H1 (cell line): ENCODE measurements around the gene SPIB. TPM values are rescaled to one million over a fixed set of nuclear protein-coding genes. Genes with fewer than 3 reads are reported as not detected.

Experiments
- KDM4A ChIP-seq: IDR thresholded peaks from one replicate; pipeline ENCODE4 v1.7.1; 2012; ENCODE audit warnings: low read depth, mild to moderate bottlenecking, moderate library complexity, low read length, inconsistent platforms; ENCODE audit not compliant: severe bottlenecking
- polyA plus RNA-seq, 7 experiments: library from polyadenylated mRNA; depleted of rRNA in 3 of 7; stranded (reverse) in 5 of 7; unstranded in 2 of 7; fragments of >200 nt in 5 of 7; fragments of 200-250 nt in 2 of 7; gene quantifications; 1 replicate in 5 of 7; 2 replicates in 1 of 7; 4 replicates in 1 of 7; pipeline versions ENCODE4 v1.2.1 to v1.2.3, GENCODE V29; 2011 to 2013; ENCODE audit warnings: missing spikeins in 2 of 7, mixed read lengths in 2 of 7
- total RNA-seq: library from RNA; stranded (reverse); fragmentation: NEBNext Ultra II Directional; extraction: Animal tissue kit (Norgen Biotek cat#: 25700); gene quantifications from 2 replicates; pipeline ENCODE4 v1.2.1, GENCODE V29; 2021
- TF ChIP-seq, protein P1 (sequence below): IDR thresholded peaks from 2 replicates; pipeline ENCODE4 v1.6.1; 2011; ENCODE audit warnings: low read depth, mild to moderate bottlenecking, low read length; ENCODE audit not compliant: insufficient read depth

SPIB gene
- total and polyA plus RNA-seq, 2 of the 8 experiments (the other 6 are each of a cell fraction or from before 2014, with no cell fraction given) = 11.1 to 17.4 TPM

DNA sequence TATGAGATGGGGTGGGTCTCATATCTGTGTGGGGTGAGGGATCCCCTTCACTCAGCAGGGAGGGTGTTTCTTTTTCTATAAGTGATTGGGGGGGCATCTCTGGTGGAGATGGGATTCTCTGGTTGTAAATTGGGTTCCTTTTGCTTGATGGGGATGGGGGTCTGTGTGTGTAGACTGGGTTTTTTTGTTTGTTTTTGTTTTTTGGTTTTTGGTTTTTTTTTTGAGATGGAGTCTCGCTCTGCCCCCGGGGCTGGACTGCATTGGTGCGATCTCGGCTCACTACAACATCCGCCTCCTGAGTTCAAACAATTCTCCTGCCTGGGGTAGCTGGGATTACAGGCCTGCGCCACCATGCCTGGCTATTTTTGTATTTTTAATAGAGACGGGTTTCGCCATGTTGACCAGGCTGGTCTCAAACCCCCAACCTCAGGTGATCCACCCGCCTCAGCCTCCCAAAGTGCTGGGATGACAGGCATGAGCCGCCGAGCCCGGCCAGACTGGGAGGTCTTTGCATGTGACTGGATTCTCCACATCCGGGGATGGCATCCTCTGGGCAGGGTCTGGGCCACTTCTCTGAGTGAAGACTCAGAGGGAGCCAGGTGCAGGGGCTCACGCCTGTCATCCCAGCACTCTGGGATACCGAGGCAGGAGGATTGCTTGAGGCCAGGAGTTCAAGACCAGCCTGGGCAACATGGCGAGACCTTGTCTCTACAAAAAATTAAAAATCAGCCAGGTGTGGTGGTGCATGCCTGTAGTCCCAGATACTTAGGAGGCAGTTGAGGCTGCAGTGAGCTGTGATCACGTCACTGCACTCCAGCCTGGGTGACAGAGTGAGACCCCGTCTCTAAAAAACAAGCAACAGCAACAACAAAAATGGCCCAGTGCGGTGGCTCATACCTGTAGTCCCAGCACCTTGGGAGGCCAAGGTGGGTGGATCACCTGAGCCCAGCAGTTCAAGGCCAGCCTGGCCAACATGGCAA, 14.8 kb downstream of the SPIB start (continued):
- no peak for TF ChIP-seq KDM4A
- TF ChIP-seq, protein P1, sequence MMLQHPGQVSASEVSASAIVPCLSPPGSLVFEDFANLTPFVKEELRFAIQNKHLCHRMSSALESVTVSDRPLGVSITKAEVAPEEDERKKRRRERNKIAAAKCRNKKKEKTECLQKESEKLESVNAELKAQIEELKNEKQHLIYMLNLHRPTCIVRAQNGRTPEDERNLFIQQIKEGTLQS = no peak
